ENCODE data around the gene BMP2K. TPM values are rescaled to one million over a fixed set of nuclear protein-coding genes. Genes with fewer than 3 reads are reported as not detected.
A peak's percentile ranks its signal among the peaks of the same experiment; 100 is the strongest.

BMP2K gene
- polyA plus RNA-seq, 2 of the 4 experiments (the other 2 are of a cell fraction): 9.9 to 19.7 TPM

DNA sequence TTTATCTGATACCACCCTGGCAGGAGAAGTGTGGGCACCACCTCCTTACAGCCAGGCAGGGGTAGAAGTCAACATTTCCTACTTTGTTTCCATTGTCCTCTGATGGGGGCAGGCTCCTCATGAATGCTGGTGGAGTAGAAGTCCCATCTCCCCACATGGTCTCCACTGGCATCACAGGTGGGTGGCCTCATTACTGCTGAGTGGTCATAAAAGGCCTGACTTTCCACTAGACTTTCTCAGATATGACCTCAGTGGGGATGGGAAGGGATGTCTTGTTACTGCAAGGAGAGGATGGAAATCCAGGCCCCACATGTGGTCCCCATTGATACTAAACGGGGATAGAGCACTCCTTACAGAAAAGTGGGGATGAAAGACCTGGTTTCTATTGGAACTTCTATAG, 18.6 kb upstream of the BMP2K start:
- ChIA-PET POLR2A (no interaction called here), CTCF (interaction anchor here (1.0 kb wide), 1 partner anchor 107 kb away, joined by 3 read pairs; no protein-coding TSS in a partner anchor)
- DNase-seq (ENCODE audit: low read depth in 1 of 2, low spot score in 1 of 2): no peak
- no peaks in the 10 kb centered on the region for H3K9me3 ChIP-seq
- no peak overlapping the region for H3K27ac ChIP-seq
- H3K4me1 ChIP-seq: no peaks in the 10 kb centered on the region
- no peak for FAIRE-seq
- H3K4me3 ChIP-seq: no peak overlapping the region
- H3K4me2 ChIP-seq: no peak overlapping the region
- no peak for ATAC-seq
- 50% methylated on average over 1 of the region's 1 CpG for WGBS (ENCODE audit: missing lambda C conversion rate)
- TF ChIP-seq HDAC2 (IDR thresholded peaks at IDR 0.05) (no peak), MAFK (IDR thresholded peaks at IDR 0.05; ENCODE audit: partially characterized antibody) (peak; percentile 36), FOXS1 (CRISPR knock-in tag; IDR thresholded peaks at IDR 0.05) (no peak)

DNA sequence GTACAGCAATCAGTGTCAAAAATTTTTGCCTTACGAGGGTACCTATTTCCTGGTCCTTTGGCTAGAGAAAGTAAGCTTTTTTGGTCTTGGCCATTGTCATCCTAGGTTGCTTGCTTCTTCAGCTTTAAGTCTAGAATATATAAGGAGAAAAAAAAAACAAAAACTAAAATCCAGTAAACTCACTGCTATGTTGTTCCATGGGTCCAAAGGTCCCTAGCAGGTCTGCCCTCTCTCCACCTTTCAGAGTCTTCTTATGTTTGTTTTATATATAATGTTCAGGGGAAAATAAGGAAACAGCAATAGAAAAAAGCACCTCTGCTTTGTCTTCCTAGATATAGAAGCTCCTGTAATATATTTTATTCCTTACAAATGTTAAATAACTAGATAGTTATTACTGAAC, 18.1 kb upstream of the BMP2K start:
- Histone ChIP-seq H3K9me3 (no peaks in the 10 kb centered on the region), H3K27ac (no peak overlapping the region), H3K4me2 (no peak overlapping the region), H3K4me1 (no peaks in the 10 kb centered on the region), H3K4me3 (no peak overlapping the region)
- FAIRE-seq (no peak), ATAC-seq (no peak), DNase-seq (ENCODE audit: low read depth in 1 of 2, low spot score in 1 of 2) (no peak)
- 74% methylated on average over 1 of the region's 1 CpG for whole genome bisulfite sequencing (ENCODE audit: missing lambda C conversion rate)
- POLR2A ChIA-PET: no interaction called here
- CTCF ChIA-PET: interaction anchor here (1.0 kb wide), 1 partner anchor 106 kb away, joined by 3 read pairs; no protein-coding TSS in a partner anchor
- TF ChIP-seq BHLHE40 (IDR thresholded peaks at IDR 0.05; ENCODE audit: low read depth, low read length) (no peak), CBX2 (IDR thresholded peaks at IDR 0.05; ENCODE audit: borderline replicate concordance, low read depth) (no peak), HDAC2 (IDR thresholded peaks at IDR 0.05) (no peak), FOXS1 (CRISPR knock-in tag; IDR thresholded peaks at IDR 0.05) (no peak), RNF2 (IDR thresholded peaks at IDR 0.05; ENCODE audit: borderline replicate concordance, low read depth) (no peak), HOXB13 (CRISPR knock-in tag; IDR thresholded peaks at IDR 0.05; ENCODE audit: low read depth) (no peak), NFE2L2 (conservative IDR thresholded peaks at IDR 0.05; ENCODE audit: low read length) (no peak), EHMT2 (IDR thresholded peaks at IDR 0.05; ENCODE audit: low read depth) (no peak), RCOR1 (IDR thresholded peaks at IDR 0.05; ENCODE audit: low read depth, low read length) (no peak), POLR2AphosphoS2 (conservative IDR thresholded peaks at IDR 0.05; ENCODE audit: low read length) (no peak), NR3C1 (IDR thresholded peaks at IDR 0.05) (no peak)
- TF ChIP-seq, protein P1, sequence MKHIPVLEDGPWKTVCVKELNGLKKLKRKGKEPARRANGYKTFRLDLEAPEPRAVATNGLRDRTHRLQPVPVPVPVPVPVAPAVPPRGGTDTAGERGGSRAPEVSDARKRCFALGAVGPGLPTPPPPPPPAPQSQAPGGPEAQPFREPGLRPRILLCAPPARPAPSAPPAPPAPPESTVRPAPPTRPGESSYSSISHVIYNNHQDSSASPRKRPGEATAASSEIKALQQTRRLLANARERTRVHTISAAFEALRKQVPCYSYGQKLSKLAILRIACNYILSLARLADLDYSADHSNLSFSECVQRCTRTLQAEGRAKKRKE (CRISPR knock-in tag; IDR thresholded peaks at IDR 0.05; ENCODE audit: low read depth): no peak
- TF ChIP-seq, protein P2, sequence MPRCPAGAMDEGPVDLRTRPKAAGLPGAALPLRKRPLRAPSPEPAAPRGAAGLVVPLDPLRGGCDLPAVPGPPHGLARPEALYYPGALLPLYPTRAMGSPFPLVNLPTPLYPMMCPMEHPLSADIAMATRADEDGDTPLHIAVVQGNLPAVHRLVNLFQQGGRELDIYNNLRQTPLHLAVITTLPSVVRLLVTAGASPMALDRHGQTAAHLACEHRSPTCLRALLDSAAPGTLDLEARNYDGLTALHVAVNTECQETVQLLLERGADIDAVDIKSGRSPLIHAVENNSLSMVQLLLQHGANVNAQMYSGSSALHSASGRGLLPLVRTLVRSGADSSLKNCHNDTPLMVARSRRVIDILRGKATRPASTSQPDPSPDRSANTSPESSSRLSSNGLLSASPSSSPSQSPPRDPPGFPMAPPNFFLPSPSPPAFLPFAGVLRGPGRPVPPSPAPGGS (IDR thresholded peaks at IDR 0.05): no peak
- TF ChIP-seq, protein P3, sequence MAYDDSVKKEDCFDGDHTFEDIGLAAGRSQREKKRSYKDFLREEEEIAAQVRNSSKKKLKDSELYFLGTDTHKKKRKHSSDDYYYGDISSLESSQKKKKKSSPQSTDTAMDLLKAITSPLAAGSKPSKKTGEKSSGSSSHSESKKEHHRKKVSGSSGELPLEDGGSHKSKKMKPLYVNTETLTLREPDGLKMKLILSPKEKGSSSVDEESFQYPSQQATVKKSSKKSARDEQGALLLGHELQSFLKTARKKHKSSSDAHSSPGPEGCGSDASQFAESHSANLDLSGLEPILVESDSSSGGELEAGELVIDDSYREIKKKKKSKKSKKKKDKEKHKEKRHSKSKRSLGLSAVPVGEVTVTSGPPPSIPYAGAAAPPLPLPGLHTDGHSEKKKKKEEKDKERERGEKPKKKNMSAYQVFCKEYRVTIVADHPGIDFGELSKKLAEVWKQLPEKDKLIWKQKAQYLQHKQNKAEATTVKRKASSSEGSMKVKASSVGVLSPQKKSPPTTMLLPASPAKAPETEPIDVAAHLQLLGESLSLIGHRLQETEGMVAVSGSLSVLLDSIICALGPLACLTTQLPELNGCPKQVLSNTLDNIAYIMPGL (CRISPR knock-in tag; IDR thresholded peaks at IDR 0.05; ENCODE audit: borderline replicate concordance): no peak
- TF ChIP-seq, protein P4, sequence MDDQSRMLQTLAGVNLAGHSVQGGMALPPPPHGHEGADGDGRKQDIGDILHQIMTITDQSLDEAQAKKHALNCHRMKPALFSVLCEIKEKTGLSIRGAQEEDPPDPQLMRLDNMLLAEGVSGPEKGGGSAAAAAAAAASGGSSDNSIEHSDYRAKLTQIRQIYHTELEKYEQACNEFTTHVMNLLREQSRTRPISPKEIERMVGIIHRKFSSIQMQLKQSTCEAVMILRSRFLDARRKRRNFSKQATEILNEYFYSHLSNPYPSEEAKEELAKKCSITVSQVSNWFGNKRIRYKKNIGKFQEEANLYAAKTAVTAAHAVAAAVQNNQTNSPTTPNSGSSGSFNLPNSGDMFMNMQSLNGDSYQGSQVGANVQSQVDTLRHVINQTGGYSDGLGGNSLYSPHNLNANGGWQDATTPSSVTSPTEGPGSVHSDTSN (IDR thresholded peaks at IDR 0.05): no peak

DNA sequence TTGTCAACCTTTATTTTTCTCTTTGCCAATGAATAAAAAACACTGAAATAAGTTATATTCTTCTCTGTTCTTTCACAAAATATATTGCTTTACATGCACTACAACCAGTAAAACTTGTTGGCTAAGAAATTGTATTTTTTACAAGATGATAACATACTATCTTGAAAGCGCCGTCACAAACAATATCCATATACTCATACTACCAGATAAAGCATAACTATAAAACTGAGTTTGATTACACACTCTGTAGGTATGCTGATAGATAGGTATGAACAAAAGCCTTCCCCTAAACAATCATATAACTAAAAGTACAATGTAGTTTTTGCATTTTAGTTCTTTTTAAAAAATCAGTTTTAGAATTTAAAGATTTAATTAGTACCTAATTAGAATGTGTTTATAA, 13.6 kb upstream of the BMP2K start:
- Histone ChIP-seq H3K9me3 (no peaks in the 10 kb centered on the region), H3K4me2 (no peak overlapping the region), H3K27ac (no peak overlapping the region), H3K4me3 (no peak overlapping the region), H3K4me1 (no peaks in the 10 kb centered on the region)
- DNase-seq (ENCODE audit: low read depth in 1 of 2, low spot score in 1 of 2): no peak
- WGBS (ENCODE audit: missing lambda C conversion rate): 92% methylated on average over 2 of the region's 2 CpGs
- POLR2A ChIA-PET: no interaction called here
- ATAC-seq: no peak
- FAIRE-seq: no peak
- CTCF ChIA-PET: no interaction called here
- no peak for TF ChIP-seq FOSL2 (IDR thresholded peaks at IDR 0.05)
- no peak for TF ChIP-seq FOSL2 (CRISPR knock-in tag; IDR thresholded peaks at IDR 0.05)
- TF ChIP-seq, protein P5, sequence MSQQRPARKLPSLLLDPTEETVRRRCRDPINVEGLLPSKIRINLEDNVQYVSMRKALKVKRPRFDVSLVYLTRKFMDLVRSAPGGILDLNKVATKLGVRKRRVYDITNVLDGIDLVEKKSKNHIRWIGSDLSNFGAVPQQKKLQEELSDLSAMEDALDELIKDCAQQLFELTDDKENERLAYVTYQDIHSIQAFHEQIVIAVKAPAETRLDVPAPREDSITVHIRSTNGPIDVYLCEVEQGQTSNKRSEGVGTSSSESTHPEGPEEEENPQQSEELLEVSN (IDR thresholded peaks at IDR 0.05; ENCODE audit: borderline replicate concordance, low read depth): no peak
- TF ChIP-seq, protein P4 (IDR thresholded peaks at IDR 0.05): no peak
- TF ChIP-seq HEYL (CRISPR knock-in tag; IDR thresholded peaks at IDR 0.05): no peak
- TF ChIP-seq RARB (CRISPR knock-in tag; IDR thresholded peaks at IDR 0.05): no peak
- TF ChIP-seq, protein P6, sequence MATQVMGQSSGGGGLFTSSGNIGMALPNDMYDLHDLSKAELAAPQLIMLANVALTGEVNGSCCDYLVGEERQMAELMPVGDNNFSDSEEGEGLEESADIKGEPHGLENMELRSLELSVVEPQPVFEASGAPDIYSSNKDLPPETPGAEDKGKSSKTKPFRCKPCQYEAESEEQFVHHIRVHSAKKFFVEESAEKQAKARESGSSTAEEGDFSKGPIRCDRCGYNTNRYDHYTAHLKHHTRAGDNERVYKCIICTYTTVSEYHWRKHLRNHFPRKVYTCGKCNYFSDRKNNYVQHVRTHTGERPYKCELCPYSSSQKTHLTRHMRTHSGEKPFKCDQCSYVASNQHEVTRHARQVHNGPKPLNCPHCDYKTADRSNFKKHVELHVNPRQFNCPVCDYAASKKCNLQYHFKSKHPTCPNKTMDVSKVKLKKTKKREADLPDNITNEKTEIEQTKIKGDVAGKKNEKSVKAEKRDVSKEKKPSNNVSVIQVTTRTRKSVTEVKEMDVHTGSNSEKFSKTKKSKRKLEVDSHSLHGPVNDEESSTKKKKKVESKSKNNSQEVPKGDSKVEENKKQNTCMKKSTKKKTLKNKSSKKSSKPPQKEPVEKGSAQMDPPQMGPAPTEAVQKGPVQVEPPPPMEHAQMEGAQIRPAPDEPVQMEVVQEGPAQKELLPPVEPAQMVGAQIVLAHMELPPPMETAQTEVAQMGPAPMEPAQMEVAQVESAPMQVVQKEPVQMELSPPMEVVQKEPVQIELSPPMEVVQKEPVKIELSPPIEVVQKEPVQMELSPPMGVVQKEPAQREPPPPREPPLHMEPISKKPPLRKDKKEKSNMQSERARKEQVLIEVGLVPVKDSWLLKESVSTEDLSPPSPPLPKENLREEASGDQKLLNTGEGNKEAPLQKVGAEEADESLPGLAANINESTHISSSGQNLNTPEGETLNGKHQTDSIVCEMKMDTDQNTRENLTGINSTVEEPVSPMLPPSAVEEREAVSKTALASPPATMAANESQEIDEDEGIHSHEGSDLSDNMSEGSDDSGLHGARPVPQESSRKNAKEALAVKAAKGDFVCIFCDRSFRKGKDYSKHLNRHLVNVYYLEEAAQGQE (IDR thresholded peaks at IDR 0.05): no peak
- no peak for TF ChIP-seq EHF (CRISPR knock-in tag; IDR thresholded peaks at IDR 0.05)

Measured in A549 (cell line).